HEK293 (cell line): Measurements from ENCODE around the gene RASSF3.

ENCODE experiments used
- CTCF ChIA-PET: fragments of 350-600 bp; formaldehyde crosslinking; extraction: SDS; loops from one replicate; lab custom pipeline; 2021; ENCODE audit warnings: antibody characterized with exemption; lab: Yijun Ruan, JAX
- POLR2A ChIA-PET: fragments of 300-600 bp; formaldehyde crosslinking; extraction: SDS; loops from one replicate; lab custom pipeline; 2020; ENCODE audit warnings: antibody characterized with exemption, inconsistent platforms; lab: Yijun Ruan, JAX
- H3K27ac ChIP-seq: fragments of 200-500 bp; sonication (Bioruptor generic); 2 replicates; pipeline ENCODE4 v1.5.1; 2014; ENCODE audit warnings: low read depth, low read length, control low read depth, inconsistent platforms; ENCODE audit errors: extremely low read depth
- H3K36me3 ChIP-seq, 2 experiments: fragments of 200-500 bp in 1 of 2; sonication (Bioruptor generic) in 1 of 2; 1 replicate in 1 of 2; 2 replicates in 1 of 2; pipeline ENCODE4 v1.5.1; 2014 to 2017; ENCODE audit warnings: inconsistent platforms in 2 of 2, low read length in 2 of 2; ENCODE audit not compliant: control insufficient read depth in 2 of 2, insufficient read depth in 1 of 2
- H3K4me1 ChIP-seq: fragments of 200-500 bp; sonication (Bioruptor generic); 2 replicates; pipeline ENCODE4 v1.5.1; 2014; ENCODE audit warnings: mild to moderate bottlenecking, low read length, inconsistent platforms; ENCODE audit not compliant: control insufficient read depth, insufficient read depth
- H3K4me3 ChIP-seq: 2 replicates; pipeline ENCODE4 v1.5.1; 2011; ENCODE audit warnings: low read depth, mild to moderate bottlenecking, control low read depth, low read length, moderate library complexity
- H3K9me3 ChIP-seq: fragments of 200-500 bp; sonication (Bioruptor generic); 2 replicates; pipeline ENCODE4 v1.5.1; 2014; ENCODE audit warnings: low read depth, low read length, inconsistent platforms; ENCODE audit not compliant: control insufficient read depth, insufficient read depth
- ATF2 ChIP-seq: fragments of 450-650 bp; formaldehyde crosslinking; IDR thresholded peaks from 2 replicates; pipeline ENCODE4 v1.5.1; 2016; ENCODE audit warnings: missing biosample characterization, missing genetic modification characterization, low read depth
- GFI1B ChIP-seq: fragments of 450-650 bp; formaldehyde crosslinking; IDR thresholded peaks from 2 replicates; pipeline ENCODE4 v1.5.1; 2016; ENCODE audit warnings: missing biosample characterization, missing genetic modification characterization
- IKZF3 ChIP-seq: fragments of 450-650 bp; IDR thresholded peaks from 2 replicates; pipeline ENCODE4 v1.5.0; 2018; ENCODE audit warnings: missing biosample characterization, mild to moderate bottlenecking, missing genetic modification characterization, moderate library complexity
- INSM2 ChIP-seq: fragments of 450-650 bp; formaldehyde crosslinking; IDR thresholded peaks from 2 replicates; pipeline ENCODE4 v1.5.1; 2016; ENCODE audit warnings: missing biosample characterization, missing genetic modification characterization
- KLF10 ChIP-seq: fragments of 450-650 bp; IDR thresholded peaks from 2 replicates; pipeline ENCODE4 v1.5.1; 2018; ENCODE audit warnings: missing biosample characterization, mild to moderate bottlenecking, missing genetic modification characterization
- KLF16 ChIP-seq: fragments of 450-650 bp; formaldehyde crosslinking; IDR thresholded peaks from 2 replicates; pipeline ENCODE4 v1.5.1; 2017; ENCODE audit warnings: missing biosample characterization, missing genetic modification characterization
- KLF9 ChIP-seq: fragments of 450-650 bp; formaldehyde crosslinking; IDR thresholded peaks from 2 replicates; pipeline ENCODE4 v1.5.1; 2016; ENCODE audit warnings: missing biosample characterization, missing genetic modification characterization, low read depth
- SETDB1 ChIP-seq: IDR thresholded peaks from one replicate; pipeline ENCODE4 v1.6.1; 2017; ENCODE audit warnings: mild to moderate bottlenecking, low read length, moderate library complexity, mixed read lengths; ENCODE audit not compliant: insufficient read length
- SP7 ChIP-seq: fragments of 450-650 bp; formaldehyde crosslinking; IDR thresholded peaks from 2 replicates; pipeline ENCODE4 v1.5.1; 2016; ENCODE audit warnings: missing biosample characterization, missing genetic modification characterization
- ZBTB17 ChIP-seq: fragments of 450-650 bp; formaldehyde crosslinking; IDR thresholded peaks from 2 replicates; pipeline ENCODE4 v1.5.1; 2016; ENCODE audit warnings: missing biosample characterization, missing genetic modification characterization
- ZBTB20 ChIP-seq: fragments of 450-650 bp; formaldehyde crosslinking; IDR thresholded peaks from 2 replicates; pipeline ENCODE4 v1.5.1; 2016; ENCODE audit warnings: missing biosample characterization, missing genetic modification characterization
- ZEB2 ChIP-seq: fragments of 450-650 bp; formaldehyde crosslinking; IDR thresholded peaks from 2 replicates; pipeline ENCODE4 v1.5.1; 2016; ENCODE audit warnings: missing biosample characterization, missing genetic modification characterization
- ZNF112 ChIP-seq: fragments of 450-650 bp; formaldehyde crosslinking; IDR thresholded peaks from 2 replicates; pipeline ENCODE4 v1.5.0; 2017; ENCODE audit warnings: missing biosample characterization, missing genetic modification characterization
- ZNF121 ChIP-seq: fragments of 450-650 bp; formaldehyde crosslinking; IDR thresholded peaks from 2 replicates; pipeline ENCODE4 v1.5.1; 2016; ENCODE audit warnings: missing biosample characterization, missing genetic modification characterization
- ZNF335 ChIP-seq: fragments of 450-650 bp; formaldehyde crosslinking; conservative IDR thresholded peaks from 2 replicates; pipeline ENCODE4 v1.5.1; 2016; ENCODE audit warnings: missing biosample characterization, missing genetic modification characterization
- ZNF350 ChIP-seq: fragments of 450-650 bp; formaldehyde crosslinking; IDR thresholded peaks from 2 replicates; pipeline ENCODE4 v1.5.0; 2017; ENCODE audit warnings: missing biosample characterization, mild to moderate bottlenecking, missing genetic modification characterization
- ZNF362 ChIP-seq: fragments of 450-650 bp; formaldehyde crosslinking; IDR thresholded peaks from 2 replicates; pipeline ENCODE4 v1.5.1; 2016; ENCODE audit warnings: missing biosample characterization, missing genetic modification characterization
- ZNF394 ChIP-seq: fragments of 450-650 bp; formaldehyde crosslinking; IDR thresholded peaks from 2 replicates; pipeline ENCODE4 v1.5.1; 2016; ENCODE audit warnings: missing biosample characterization, missing genetic modification characterization, mild to moderate bottlenecking, moderate library complexity, borderline replicate concordance
- ZNF416 ChIP-seq: fragments of 450-650 bp; formaldehyde crosslinking; IDR thresholded peaks from 2 replicates; pipeline ENCODE4 v1.5.1; 2016; ENCODE audit warnings: missing biosample characterization, missing genetic modification characterization
- ZNF548 ChIP-seq: fragments of 450-650 bp; formaldehyde crosslinking; IDR thresholded peaks from 2 replicates; pipeline ENCODE4 v1.5.1; 2016; ENCODE audit warnings: missing biosample characterization, missing genetic modification characterization
- ZNF660 ChIP-seq: fragments of 450-650 bp; IDR thresholded peaks from 2 replicates; pipeline ENCODE4 v1.5.1; 2018; ENCODE audit warnings: missing biosample characterization, mild to moderate bottlenecking, missing genetic modification characterization
- TF ChIP-seq, protein P1 (sequence below): fragments of 450-650 bp; formaldehyde crosslinking; IDR thresholded peaks from 2 replicates; pipeline ENCODE4 v1.5.1; 2017; ENCODE audit warnings: missing biosample characterization, missing genetic modification characterization
- TF ChIP-seq, protein P2 (sequence below): fragments of 450-650 bp; formaldehyde crosslinking; IDR thresholded peaks from 2 replicates; pipeline ENCODE4 v1.5.1; 2017; ENCODE audit warnings: missing biosample characterization, missing genetic modification characterization
- TF ChIP-seq, protein P3 (sequence below): fragments of 450-650 bp; formaldehyde crosslinking; conservative IDR thresholded peaks from 2 replicates; pipeline ENCODE4 v1.5.1; 2016; ENCODE audit warnings: low read depth, missing biosample characterization, missing genetic modification characterization
- TF ChIP-seq, protein P4 (sequence below): IDR thresholded peaks from 2 replicates; pipeline ENCODE4 v1.6.1; 2011; ENCODE audit warnings: mild to moderate bottlenecking, low read depth, low read length, borderline replicate concordance

Gene RASSF3

GRCh38 chr12:64679487-64680001, 69.2 kb downstream of the RASSF3 start:
- H3K9me3 ChIP-seq, result no peaks in the 10 kb centered on the region
- H3K27ac ChIP-seq, result peak overlapping the region; percentile 49
- no peaks in the 10 kb centered on the region; a peak in 1 of 3 replicates for H3K36me3 ChIP-seq
- H3K4me3 ChIP-seq, result no peak overlapping the region
- H3K4me1 ChIP-seq, result peaks cover 38% of the 10 kb centered on the region
- ChIA-PET CTCF (interaction anchor here (0.6 to 4.7 kb wide), 4 partner anchors 18 to 1454 kb away, joined by 3 to 15 read pairs (median 4); no protein-coding TSS in a partner anchor), POLR2A (interaction anchor here (1.0 to 1.3 kb wide), 3 partner anchors 14 to 96 kb away, joined by 3 to 5 read pairs (median 3); no protein-coding TSS in a partner anchor)
- TF ChIP-seq, protein P1, sequence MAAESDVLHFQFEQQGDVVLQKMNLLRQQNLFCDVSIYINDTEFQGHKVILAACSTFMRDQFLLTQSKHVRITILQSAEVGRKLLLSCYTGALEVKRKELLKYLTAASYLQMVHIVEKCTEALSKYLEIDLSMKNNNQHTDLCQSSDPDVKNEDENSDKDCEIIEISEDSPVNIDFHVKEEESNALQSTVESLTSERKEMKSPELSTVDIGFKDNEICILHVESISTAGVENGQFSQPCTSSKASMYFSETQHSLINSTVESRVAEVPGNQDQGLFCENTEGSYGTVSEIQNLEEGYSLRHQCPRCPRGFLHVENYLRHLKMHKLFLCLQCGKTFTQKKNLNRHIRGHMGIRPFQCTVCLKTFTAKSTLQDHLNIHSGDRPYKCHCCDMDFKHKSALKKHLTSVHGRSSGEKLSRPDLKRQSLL, result no peak
- no peak for TF ChIP-seq SP7 (tag by site-specific recombination)
- TF ChIP-seq, protein P2, sequence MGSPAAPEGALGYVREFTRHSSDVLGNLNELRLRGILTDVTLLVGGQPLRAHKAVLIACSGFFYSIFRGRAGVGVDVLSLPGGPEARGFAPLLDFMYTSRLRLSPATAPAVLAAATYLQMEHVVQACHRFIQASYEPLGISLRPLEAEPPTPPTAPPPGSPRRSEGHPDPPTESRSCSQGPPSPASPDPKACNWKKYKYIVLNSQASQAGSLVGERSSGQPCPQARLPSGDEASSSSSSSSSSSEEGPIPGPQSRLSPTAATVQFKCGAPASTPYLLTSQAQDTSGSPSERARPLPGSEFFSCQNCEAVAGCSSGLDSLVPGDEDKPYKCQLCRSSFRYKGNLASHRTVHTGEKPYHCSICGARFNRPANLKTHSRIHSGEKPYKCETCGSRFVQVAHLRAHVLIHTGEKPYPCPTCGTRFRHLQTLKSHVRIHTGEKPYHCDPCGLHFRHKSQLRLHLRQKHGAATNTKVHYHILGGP (tag by site-specific recombination), result no peak
- TF ChIP-seq, protein P3, sequence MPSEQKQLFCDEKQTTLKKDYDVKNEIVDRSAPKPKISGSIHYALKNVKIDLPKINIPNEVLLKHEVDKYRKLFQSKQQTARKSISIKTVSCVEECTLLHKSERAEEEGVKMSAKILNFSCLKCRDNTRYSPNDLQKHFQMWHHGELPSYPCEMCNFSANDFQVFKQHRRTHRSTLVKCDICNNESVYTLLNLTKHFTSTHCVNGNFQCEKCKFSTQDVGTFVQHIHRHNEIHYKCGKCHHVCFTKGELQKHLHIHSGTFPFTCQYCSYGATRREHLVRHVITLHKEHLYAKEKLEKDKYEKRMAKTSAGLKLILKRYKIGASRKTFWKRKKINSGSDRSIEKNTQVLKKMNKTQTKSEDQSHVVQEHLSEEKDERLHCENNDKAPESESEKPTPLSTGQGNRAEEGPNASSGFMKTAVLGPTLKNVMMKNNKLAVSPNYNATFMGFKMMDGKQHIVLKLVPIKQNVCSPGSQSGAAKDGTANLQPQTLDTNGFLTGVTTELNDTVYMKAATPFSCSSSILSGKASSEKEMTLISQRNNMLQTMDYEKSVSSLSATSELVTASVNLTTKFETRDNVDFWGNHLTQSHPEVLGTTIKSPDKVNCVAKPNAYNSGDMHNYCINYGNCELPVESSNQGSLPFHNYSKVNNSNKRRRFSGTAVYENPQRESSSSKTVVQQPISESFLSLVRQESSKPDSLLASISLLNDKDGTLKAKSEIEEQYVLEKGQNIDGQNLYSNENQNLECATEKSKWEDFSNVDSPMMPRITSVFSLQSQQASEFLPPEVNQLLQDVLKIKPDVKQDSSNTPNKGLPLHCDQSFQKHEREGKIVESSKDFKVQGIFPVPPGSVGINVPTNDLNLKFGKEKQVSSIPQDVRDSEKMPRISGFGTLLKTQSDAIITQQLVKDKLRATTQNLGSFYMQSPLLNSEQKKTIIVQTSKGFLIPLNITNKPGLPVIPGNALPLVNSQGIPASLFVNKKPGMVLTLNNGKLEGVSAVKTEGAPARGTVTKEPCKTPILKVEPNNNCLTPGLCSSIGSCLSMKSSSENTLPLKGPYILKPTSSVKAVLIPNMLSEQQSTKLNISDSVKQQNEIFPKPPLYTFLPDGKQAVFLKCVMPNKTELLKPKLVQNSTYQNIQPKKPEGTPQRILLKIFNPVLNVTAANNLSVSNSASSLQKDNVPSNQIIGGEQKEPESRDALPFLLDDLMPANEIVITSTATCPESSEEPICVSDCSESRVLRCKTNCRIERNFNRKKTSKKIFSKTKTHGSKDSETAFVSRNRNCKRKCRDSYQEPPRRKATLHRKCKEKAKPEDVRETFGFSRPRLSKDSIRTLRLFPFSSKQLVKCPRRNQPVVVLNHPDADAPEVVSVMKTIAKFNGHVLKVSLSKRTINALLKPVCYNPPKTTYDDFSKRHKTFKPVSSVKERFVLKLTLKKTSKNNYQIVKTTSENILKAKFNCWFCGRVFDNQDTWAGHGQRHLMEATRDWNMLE (tag by site-specific recombination), result no peak
- TF ChIP-seq ZNF660 (tag by site-specific recombination), result no peak
- TF ChIP-seq, protein P4, sequence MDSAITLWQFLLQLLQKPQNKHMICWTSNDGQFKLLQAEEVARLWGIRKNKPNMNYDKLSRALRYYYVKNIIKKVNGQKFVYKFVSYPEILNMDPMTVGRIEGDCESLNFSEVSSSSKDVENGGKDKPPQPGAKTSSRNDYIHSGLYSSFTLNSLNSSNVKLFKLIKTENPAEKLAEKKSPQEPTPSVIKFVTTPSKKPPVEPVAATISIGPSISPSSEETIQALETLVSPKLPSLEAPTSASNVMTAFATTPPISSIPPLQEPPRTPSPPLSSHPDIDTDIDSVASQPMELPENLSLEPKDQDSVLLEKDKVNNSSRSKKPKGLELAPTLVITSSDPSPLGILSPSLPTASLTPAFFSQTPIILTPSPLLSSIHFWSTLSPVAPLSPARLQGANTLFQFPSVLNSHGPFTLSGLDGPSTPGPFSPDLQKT, result no peak
- TF ChIP-seq KLF9 (tag by site-specific recombination), result peak; percentile 54
- no peak for TF ChIP-seq ZNF362
- TF ChIP-seq KLF16 (tag by site-specific recombination), result no peak
- TF ChIP-seq ZNF335 (tag by site-specific recombination), result no peak
- TF ChIP-seq ZBTB20 (tag by site-specific recombination), result no peak
- peak; percentile 97 for TF ChIP-seq ATF2 (tag by site-specific recombination)
- no peak for TF ChIP-seq ZNF548
- TF ChIP-seq ZNF394, result no peak
- no peak for TF ChIP-seq ZNF350 (tag by site-specific recombination)
- TF ChIP-seq ZNF112 (tag by site-specific recombination), result no peak
- no peak for TF ChIP-seq GFI1B
- TF ChIP-seq SETDB1, result no peak
- no peak for TF ChIP-seq ZNF416 (tag by site-specific recombination)
- peak; percentile 65 for TF ChIP-seq IKZF3
- peak; percentile 66; the same call in 1 of the 2 replicates for TF ChIP-seq KLF10 (tag by site-specific recombination)
- no peak for TF ChIP-seq INSM2 (tag by site-specific recombination)
- TF ChIP-seq ZEB2, result 0 out of 2 replicates have a peak, but pooled peaks have one; percentile 22
- TF ChIP-seq ZBTB17, result 0 out of 2 replicates have a peak, but pooled peaks have one; percentile 19
- no peak for TF ChIP-seq ZNF121
